OCI-LY3 (cell line): ENCODE results near the gene MYBPC2.

Experiments
- H2AFZ ChIP-seq: fragments of 200-600, 300-600 bp; shearing (Covaris generic); 2 replicates; pipeline ENCODE4 v1.6.0; 2014; ENCODE audit warnings: antibody characterized with exemption, low read depth, low read length
- H3K27ac ChIP-seq: fragments of 200-600, 300-600 bp; sonication (generic); 2 replicates; pipeline ENCODE4 v1.5.1; 2014; ENCODE audit warnings: mild to moderate bottlenecking, low read length, moderate library complexity, mixed read lengths
- H3K27me3 ChIP-seq: fragments of 200-600, 300-600 bp; sonication (generic); 2 replicates; pipeline ENCODE4 v1.6.1; 2014; ENCODE audit warnings: low read depth, low read length, mixed read lengths
- H3K36me3 ChIP-seq: fragments of 200-600, 300-600 bp; sonication (generic); replicated peaks from 2 replicates; pipeline ENCODE3; 2014; ENCODE audit warnings: low read depth, low read length, mixed read lengths
- H3K4me1 ChIP-seq: fragments of 300-600, 200-600 bp; sonication (generic); 2 replicates; pipeline ENCODE4 v1.6.1; 2014; ENCODE audit warnings: low read length, mixed read lengths
- H3K4me2 ChIP-seq: fragments of 200-600, 300-600 bp; sonication (generic); 2 replicates; pipeline ENCODE4 v1.6.1; 2014; ENCODE audit warnings: low read length, mixed read lengths
- H3K4me3 ChIP-seq: fragments of 300-600, 200-600 bp; sonication (generic); 2 replicates; pipeline ENCODE4 v1.5.1; 2014; ENCODE audit warnings: antibody characterized with exemption, mild to moderate bottlenecking, low read length, moderate library complexity
- H3K79me2 ChIP-seq: fragments of 300-600, 200-600 bp; shearing (Covaris generic); 2 replicates; pipeline ENCODE4 v1.6.1; 2014; ENCODE audit warnings: mild to moderate bottlenecking, low read length, mixed read lengths
- H3K9ac ChIP-seq: fragments of 300-600, 200-600 bp; shearing (Covaris generic); 2 replicates; pipeline ENCODE4 v1.6.0; 2014; ENCODE audit warnings: mild to moderate bottlenecking, low read length, moderate library complexity
- H3K9me3 ChIP-seq: fragments of 200-600, 300-600 bp; shearing (Covaris generic); 2 replicates; pipeline ENCODE4 v1.6.1; 2014; ENCODE audit warnings: low read length, mixed read lengths; ENCODE audit not compliant: insufficient read depth
- H4K20me1 ChIP-seq: fragments of 200-600, 300-600 bp; sonication (generic); 2 replicates; pipeline ENCODE4 v1.6.1; 2016; ENCODE audit warnings: low read length, mixed read lengths; ENCODE audit not compliant: insufficient read depth
- CTCF ChIP-seq: fragments of 200-600, 300-600 bp; sonication (generic); IDR thresholded peaks from 2 replicates; pipeline ENCODE4 v1.5.1; 2014; ENCODE audit warnings: antibody characterized with exemption, low read length, low read depth
- EZH2phosphoT487 ChIP-seq: fragments of 200-600 bp; shearing (Covaris generic); IDR thresholded peaks from 2 replicates; pipeline ENCODE4 v1.6.1; 2018; ENCODE audit warnings: antibody characterized with exemption, mixed run types, low read depth

MYBPC2 gene

DNA sequence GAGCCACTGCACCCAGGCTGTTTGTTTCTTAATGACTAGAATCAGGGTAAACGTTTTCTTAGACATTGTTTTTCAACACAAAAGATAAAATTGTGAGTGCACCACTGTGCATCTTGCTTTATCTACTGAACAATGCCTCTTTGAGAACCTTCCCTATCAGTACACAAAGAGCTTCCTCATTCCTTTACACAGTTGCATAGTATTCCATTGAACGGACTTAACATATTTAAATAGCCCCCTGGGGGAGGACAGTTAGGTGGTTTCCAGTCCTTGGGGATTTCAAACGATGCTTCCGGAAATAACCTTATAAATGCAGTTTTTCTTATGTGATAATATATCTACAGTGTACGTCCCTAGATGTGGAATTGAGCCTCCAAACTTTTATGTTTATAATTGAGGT is 39.9 kb upstream of the MYBPC2 start:
- peaks cover 49% of the 10 kb centered on the region for H3K36me3 ChIP-seq

GRCh38 chr19:50393589-50393988 is 39.1 kb upstream of the MYBPC2 start:
- TF ChIP-seq CTCF (no peak), EZH2phosphoT487 (no peak)
- Histone ChIP-seq H3K9me3 (no peaks in the 10 kb centered on the region), H4K20me1 (peaks cover 14% of the 10 kb centered on the region), H3K27ac (no peak overlapping the region), H3K4me1 (no peaks in the 10 kb centered on the region), H2AFZ (no peak overlapping the region), H3K27me3 (no peaks in the 10 kb centered on the region), H3K4me3 (no peak overlapping the region), H3K9ac (no peak overlapping the region), H3K36me3 (peaks cover 45% of the 10 kb centered on the region), H3K4me2 (no peak overlapping the region), H3K79me2 (peaks cover 87% of the 10 kb centered on the region)

More for the DNA sequence above, 39.9 kb upstream of the MYBPC2 start:
- no peak for TF ChIP-seq EZH2phosphoT487
- no peak for TF ChIP-seq CTCF
- no peak overlapping the region for H3K27ac ChIP-seq
- H3K9me3 ChIP-seq: no peaks in the 10 kb centered on the region
- no peak overlapping the region for H3K4me3 ChIP-seq
- H3K4me1 ChIP-seq: no peaks in the 10 kb centered on the region
- H3K79me2 ChIP-seq: peaks cover 87% of the 10 kb centered on the region
- H3K4me2 ChIP-seq: no peak overlapping the region
- H3K27me3 ChIP-seq: no peaks in the 10 kb centered on the region
- H2AFZ ChIP-seq: no peak overlapping the region
- H3K9ac ChIP-seq: no peak overlapping the region
- H4K20me1 ChIP-seq: peaks cover 14% of the 10 kb centered on the region

GRCh38 chr19:50394017-50394416 is 38.7 kb upstream of the MYBPC2 start:
- H3K36me3 ChIP-seq: peaks cover 45% of the 10 kb centered on the region

GRCh38 chr19:50398675-50399367 is 33.9 kb upstream of the MYBPC2 start:
- Histone ChIP-seq H3K4me3 (no peak overlapping the region), H3K36me3 (peaks cover 47% of the 10 kb centered on the region), H3K9ac (no peak overlapping the region), H2AFZ (no peak overlapping the region), H3K4me2 (no peak overlapping the region), H3K4me1 (no peaks in the 10 kb centered on the region), H3K79me2 (peaks cover 60% of the 10 kb centered on the region), H3K27me3 (no peaks in the 10 kb centered on the region), H3K9me3 (no peaks in the 10 kb centered on the region), H4K20me1 (peaks cover 10% of the 10 kb centered on the region), H3K27ac (no peak overlapping the region)
- TF ChIP-seq CTCF: no peak
- no peak for TF ChIP-seq EZH2phosphoT487

More at GRCh38 chr19:50394017-50394416, 38.7 kb upstream of the MYBPC2 start:
- Histone ChIP-seq H2AFZ (no peak overlapping the region), H3K27ac (no peak overlapping the region), H3K9ac (no peak overlapping the region), H3K27me3 (no peaks in the 10 kb centered on the region), H3K4me3 (no peak overlapping the region), H3K4me1 (no peaks in the 10 kb centered on the region), H3K79me2 (peaks cover 87% of the 10 kb centered on the region), H4K20me1 (peaks cover 17% of the 10 kb centered on the region), H3K9me3 (no peaks in the 10 kb centered on the region), H3K4me2 (no peak overlapping the region)
- TF ChIP-seq CTCF (no peak), EZH2phosphoT487 (no peak)
